ENCODE results near the gene BDKRB2. TPM values are rescaled to one million over a fixed set of nuclear protein-coding genes. Genes with fewer than 3 reads are reported as not detected.

Gene BDKRB2
- polyA plus RNA-seq, 1 experiment: 26.8 TPM

DNA sequence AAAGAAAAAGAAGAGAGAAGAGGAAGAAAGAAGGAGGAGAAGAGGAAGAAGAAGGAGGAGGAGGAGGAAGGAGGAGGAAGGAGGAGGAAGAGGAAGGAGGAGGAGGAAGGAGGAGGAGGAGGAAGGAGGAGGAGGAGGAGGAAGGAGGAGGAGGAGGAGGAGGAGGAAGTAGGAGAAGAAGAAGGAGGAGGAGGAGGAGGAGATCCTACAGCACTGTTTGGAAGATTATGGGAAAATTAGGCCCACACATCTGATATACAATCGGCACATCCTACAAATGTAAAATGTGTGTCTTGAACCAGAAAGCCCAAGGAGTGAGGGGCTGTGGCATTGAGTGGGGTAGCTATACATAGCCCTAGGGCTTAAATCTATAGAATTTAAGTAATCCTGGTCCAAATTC, 12.0 kb downstream of the BDKRB2 start:
- TF ChIP-seq, protein P1, sequence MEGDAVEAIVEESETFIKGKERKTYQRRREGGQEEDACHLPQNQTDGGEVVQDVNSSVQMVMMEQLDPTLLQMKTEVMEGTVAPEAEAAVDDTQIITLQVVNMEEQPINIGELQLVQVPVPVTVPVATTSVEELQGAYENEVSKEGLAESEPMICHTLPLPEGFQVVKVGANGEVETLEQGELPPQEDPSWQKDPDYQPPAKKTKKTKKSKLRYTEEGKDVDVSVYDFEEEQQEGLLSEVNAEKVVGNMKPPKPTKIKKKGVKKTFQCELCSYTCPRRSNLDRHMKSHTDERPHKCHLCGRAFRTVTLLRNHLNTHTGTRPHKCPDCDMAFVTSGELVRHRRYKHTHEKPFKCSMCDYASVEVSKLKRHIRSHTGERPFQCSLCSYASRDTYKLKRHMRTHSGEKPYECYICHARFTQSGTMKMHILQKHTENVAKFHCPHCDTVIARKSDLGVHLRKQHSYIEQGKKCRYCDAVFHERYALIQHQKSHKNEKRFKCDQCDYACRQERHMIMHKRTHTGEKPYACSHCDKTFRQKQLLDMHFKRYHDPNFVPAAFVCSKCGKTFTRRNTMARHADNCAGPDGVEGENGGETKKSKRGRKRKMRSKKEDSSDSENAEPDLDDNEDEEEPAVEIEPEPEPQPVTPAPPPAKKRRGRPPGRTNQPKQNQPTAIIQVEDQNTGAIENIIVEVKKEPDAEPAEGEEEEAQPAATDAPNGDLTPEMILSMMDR (IDR thresholded peaks at IDR 0.05; ENCODE audit: insufficient read depth, low read depth, low read length): no peak
- CTCF ChIA-PET: interaction anchor here (0.6 to 3.5 kb wide), 3 partner anchors 9 to 116 kb away, joined by 3 to 8 read pairs (median 4); no protein-coding TSS in a partner anchor

DNA sequence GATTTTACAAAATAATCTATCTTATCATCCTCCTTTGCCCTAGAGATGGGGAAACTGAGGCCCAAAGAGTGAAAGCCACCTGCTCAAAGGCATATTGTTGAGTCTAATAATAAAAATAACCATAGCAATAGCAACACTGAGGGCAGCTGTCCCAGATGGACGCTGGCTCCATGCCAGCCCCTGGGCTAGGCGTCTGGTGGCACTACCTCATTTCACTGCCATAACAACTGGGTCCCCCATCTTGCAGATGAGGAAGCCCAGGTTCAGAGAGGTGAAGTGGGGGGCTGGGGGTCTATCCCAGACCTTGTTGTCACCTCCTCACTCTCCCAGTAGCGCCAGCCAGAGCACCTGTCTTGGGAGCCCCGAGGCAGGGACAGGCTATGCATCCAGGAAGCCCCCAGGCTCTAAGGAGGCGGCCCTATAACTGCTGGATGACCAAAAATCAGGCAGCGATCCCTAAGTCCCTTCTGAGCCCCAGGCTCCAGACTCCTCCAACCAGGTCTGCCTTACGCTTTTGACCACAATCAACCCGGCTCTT, 12.8 kb downstream of the BDKRB2 start:
- no peak for DNase-seq (ENCODE audit: low read depth)
- H3K36me3 ChIP-seq (ENCODE audit: control insufficient read depth, insufficient read depth, low read length): peaks cover 3% of the 10 kb centered on the region

More for the DNA sequence above, 12.0 kb downstream of the BDKRB2 start:
- Histone ChIP-seq H3K27me3 (ENCODE audit: control insufficient read depth, insufficient read depth, low read length) (no peaks in the 10 kb centered on the region), H3K36me3 (ENCODE audit: control insufficient read depth, insufficient read depth, low read length) (peaks cover 6% of the 10 kb centered on the region), H3K4me3 (ENCODE audit: low read depth, low read length) (no peak overlapping the region)
- no peak for DNase-seq (ENCODE audit: low read depth)
- POLR2A ChIA-PET: no interaction called here

DNA sequence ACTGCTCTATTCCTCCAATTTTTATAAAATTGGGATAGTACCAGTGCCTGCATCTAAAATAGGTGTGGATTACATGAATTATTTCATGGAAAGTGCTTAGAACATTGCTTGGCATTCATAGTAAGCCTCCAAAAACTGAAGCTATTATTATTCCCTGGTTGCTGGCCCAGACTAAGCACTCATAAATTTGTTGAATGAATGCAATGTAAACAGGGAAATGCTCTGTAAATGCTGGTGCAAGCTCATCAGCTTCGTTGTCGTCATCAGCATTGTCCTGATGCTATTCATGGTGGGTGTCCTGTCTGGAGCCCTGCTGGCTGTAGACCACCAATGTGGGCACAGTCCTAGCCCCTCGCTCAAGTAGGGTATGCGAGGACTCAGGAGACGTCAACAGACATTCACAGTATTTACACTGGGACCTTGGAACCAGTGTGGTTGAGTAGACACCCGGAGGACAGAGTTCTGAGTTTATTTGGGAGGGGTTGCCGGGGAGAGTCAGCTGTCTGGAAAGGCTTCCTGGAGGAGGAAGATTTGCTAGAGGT, 16.5 kb downstream of the BDKRB2 start:
- TF ChIP-seq, protein P1 (IDR thresholded peaks at IDR 0.05; ENCODE audit: insufficient read depth, low read depth, low read length): no peak
- DNase-seq (ENCODE audit: low read depth): no peak
- ChIA-PET CTCF (interaction anchor here (0.7 to 1.5 kb wide), 3 partner anchors 10 to 78 kb away, joined by 3 to 4 read pairs (median 3); no protein-coding TSS in a partner anchor), POLR2A (no interaction called here)
- no peak overlapping the region for H3K4me3 ChIP-seq (ENCODE audit: low read depth, low read length)
- no peaks in the 10 kb centered on the region for H3K36me3 ChIP-seq (ENCODE audit: control insufficient read depth, insufficient read depth, low read length)
- H3K27me3 ChIP-seq (ENCODE audit: control insufficient read depth, insufficient read depth, low read length): no peaks in the 10 kb centered on the region

More for the DNA sequence above, 12.8 kb downstream of the BDKRB2 start:
- no peaks in the 10 kb centered on the region for H3K27me3 ChIP-seq (ENCODE audit: control insufficient read depth, insufficient read depth, low read length)
- CTCF ChIA-PET: interaction anchor here (0.8 to 3.5 kb wide), 3 partner anchors 8 to 117 kb away, joined by 3 to 8 read pairs (median 4); no protein-coding TSS in a partner anchor
- POLR2A ChIA-PET: no interaction called here
- TF ChIP-seq, protein P1 (IDR thresholded peaks at IDR 0.05; ENCODE audit: insufficient read depth, low read depth, low read length): no peak
- no peak overlapping the region for H3K4me3 ChIP-seq (ENCODE audit: low read depth, low read length)

DNA sequence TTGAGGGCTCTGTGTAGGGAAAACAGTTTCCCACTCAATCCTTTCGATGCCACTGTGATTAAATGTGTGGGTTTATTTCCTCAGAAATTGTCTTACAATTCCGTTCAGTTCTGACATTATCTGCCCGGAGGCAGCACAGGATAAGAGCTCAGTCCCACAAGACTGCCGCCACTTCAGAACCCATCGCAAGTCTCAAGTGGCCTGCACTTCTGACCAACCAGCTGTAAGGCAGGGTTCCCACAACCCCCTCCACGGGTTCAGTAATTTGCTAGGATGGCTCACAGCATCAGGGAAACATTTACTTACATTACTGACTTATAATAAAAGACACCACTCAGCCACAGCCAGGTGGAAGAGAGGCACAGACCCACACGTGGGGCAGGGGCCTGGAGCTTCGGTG, 17.2 kb downstream of the BDKRB2 start:
- ChIA-PET POLR2A (no interaction called here), CTCF (interaction anchor here (0.9 to 1.5 kb wide), 4 partner anchors 10 to 52 kb away, joined by 3 to 4 read pairs (median 3); partner anchors contain the start of gene BDKRB2)
- Histone ChIP-seq H3K4me3 (ENCODE audit: low read depth, low read length) (no peak overlapping the region), H3K36me3 (ENCODE audit: control insufficient read depth, insufficient read depth, low read length) (no peaks in the 10 kb centered on the region), H3K27me3 (ENCODE audit: control insufficient read depth, insufficient read depth, low read length) (no peaks in the 10 kb centered on the region)
- TF ChIP-seq, protein P1 (IDR thresholded peaks at IDR 0.05; ENCODE audit: insufficient read depth, low read depth, low read length): no peak
- no peak for DNase-seq (ENCODE audit: low read depth)

DNA sequence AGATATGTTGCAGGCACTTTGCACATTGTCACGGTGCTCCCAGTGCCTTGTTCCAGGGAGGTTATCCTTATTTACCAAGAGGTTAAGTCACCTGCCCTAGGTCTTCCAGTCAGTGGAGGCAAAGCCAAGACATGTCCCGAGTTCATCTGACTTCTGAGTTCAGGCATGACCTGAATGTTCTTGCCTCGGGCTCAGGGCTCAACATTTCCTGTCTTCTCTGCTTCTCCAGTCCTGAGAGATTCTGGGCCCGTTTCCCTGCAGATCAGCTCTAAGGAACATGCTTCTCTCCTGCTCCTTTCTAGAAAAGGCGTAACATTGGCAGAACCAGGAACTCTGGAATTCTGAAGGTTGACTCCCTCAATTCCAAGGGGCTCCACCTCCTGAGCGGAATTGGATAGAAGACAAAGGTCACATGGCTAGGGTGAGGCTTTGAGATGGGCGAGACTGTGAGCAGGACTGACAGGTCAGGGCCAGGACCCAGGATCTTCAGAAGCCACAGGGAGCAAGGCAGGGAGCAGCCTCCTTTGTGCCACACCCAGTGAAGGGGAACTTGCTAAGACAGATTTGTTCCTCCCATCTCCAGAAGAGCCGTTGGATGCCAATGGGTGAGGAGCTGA, 19.9 kb downstream of the BDKRB2 start:
- Histone ChIP-seq H3K4me3 (ENCODE audit: low read depth, low read length) (no peak overlapping the region), H3K36me3 (ENCODE audit: control insufficient read depth, insufficient read depth, low read length) (peaks cover 4% of the 10 kb centered on the region), H3K27me3 (ENCODE audit: control insufficient read depth, insufficient read depth, low read length) (no peaks in the 10 kb centered on the region)
- TF ChIP-seq, protein P1 (IDR thresholded peaks at IDR 0.05; ENCODE audit: insufficient read depth, low read depth, low read length): no peak
- ChIA-PET CTCF (interaction anchor here (0.6 to 2.5 kb wide), 8 partner anchors 9 to 128 kb away, joined by 3 to 13 read pairs (median 4); no protein-coding TSS in a partner anchor), POLR2A (no interaction called here)
- no peak for DNase-seq (ENCODE audit: low read depth)

All from BJ (cell line).